Measurements from ENCODE around the gene POLA1.

POLA1 gene

GRCh38 chrX:24702362-24703184, 8.9 kb downstream of the POLA1 start:
- DNase-seq, result no peak

- DNase-seq, result no peak
Observed at GRCh38 chrX:24703185-24703494, 9.4 kb downstream of the POLA1 start.

DNA sequence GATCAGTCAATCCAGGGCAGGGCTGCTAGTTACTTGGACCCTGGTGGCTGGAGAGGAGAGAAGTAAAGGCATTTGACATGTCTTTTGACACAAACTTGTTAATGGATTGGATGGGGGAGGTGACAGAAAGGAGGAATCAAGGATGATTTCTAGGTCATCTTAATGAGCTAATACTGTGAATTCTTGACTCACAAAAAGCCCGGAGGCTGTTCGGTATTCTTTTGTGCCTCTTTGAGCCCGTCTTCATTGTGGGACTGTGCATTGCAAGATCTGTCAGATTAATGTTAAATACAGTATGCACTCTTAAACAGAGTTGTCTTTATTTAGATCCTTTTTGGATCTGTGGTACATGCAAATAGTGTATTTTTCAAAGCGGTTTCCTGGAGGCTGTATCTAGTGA, 25.1 kb downstream of the POLA1 start:
- no peak for DNase-seq

GRCh38 chrX:24720036-24720435, 26.3 kb downstream of the POLA1 start:
- no peak for DNase-seq

- no peak for DNase-seq
Observed at GRCh38 chrX:24728530-24728929, 34.8 kb downstream of the POLA1 start.

GRCh38 chrX:24732766-24733500, 39.2 kb downstream of the POLA1 start:
- no peak for DNase-seq

DNA sequence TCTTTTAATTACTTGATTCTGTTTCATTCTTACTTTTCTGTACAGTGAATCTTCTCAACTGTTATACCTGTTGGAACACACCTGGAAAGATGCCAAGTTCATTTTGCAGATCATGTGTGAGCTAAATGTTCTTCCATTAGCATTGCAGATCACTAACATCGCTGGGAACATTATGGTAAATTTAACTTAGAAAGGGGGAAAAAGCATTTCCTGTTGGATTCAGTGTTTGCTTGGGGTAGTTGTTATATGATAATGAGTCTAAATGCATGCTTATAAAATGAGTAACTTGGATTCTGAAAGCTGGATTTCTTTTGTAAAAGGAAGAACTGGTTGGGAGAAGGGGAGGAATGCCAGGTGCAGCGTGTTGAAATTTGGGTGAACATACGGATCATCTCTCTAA, 47.6 kb downstream of the POLA1 start:
- no peak for DNase-seq

- DNase-seq, result no peak
Observed at GRCh38 chrX:24748196-24748595, 54.5 kb downstream of the POLA1 start.

GRCh38 chrX:24759786-24760185, 66.1 kb downstream of the POLA1 start:
- peak; percentile 11 for DNase-seq

GRCh38 chrX:24760363-24761000, 66.8 kb downstream of the POLA1 start:
- DNase-seq, result no peak

GRCh38 chrX:24761306-24761705, 67.6 kb downstream of the POLA1 start:
- DNase-seq, result no peak

DNA sequence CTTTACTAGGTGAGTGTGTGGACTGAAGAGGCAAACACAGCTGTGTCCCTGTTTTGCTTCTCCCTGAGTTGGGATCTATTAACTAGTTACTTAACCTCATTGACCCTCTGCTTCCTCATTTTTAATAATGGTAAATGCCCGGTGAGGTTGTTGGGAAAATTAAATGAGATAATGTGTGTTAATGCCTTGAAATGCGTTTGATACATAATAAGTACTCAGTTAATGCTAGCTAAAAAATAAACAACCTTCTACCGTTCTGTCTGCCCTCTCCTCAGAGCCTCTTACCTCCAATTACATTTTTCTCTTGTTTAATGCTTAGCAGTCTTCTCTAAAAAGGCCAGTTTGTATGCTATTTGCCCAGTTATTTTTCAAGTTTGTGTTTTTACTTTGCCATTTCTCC, 70.3 kb downstream of the POLA1 start:
- DNase-seq, result no peak

DNA sequence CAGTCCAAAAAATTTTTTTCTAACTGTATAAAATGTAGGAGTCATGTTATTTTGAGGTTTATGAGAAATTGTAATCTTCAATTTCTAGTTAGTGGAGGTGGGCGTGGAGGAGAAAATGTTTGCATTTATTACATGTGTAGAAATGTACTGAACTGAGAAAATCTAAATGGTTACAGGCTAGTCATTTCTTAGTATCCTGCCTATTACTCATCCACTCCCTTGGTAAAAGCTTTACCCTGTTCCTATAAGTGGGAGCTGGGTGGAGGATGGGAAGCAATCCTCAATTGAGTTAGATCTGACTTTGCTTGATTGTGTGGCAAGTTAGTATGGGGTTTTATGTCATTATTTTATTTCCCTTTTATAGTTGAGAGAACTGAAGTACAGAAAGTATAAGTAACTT, 73.8 kb downstream of the POLA1 start:
- DNase-seq, result no peak

DNA sequence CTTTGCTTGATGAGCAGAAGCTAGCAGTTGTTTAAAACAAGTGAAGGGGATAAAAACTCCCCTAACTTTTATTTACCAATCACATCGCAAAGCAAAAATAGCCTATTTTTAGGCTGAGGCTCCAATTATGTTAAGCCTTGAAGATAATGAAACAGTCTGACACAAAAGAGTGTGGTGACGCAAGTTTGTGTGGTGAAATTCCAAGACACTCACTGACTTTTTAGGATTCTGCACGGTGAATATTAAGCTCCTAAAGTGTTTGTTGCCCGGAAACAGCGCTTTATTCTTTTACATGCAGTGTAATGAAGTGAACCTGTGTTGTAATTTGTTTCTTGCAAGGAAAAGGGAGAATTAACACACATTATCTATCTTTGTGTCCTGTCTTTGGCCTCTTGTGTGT, 74.8 kb downstream of the POLA1 start:
- DNase-seq, result no peak

GRCh38 chrX:24774650-24775049, 80.9 kb downstream of the POLA1 start:
- DNase-seq, result no peak

DNA sequence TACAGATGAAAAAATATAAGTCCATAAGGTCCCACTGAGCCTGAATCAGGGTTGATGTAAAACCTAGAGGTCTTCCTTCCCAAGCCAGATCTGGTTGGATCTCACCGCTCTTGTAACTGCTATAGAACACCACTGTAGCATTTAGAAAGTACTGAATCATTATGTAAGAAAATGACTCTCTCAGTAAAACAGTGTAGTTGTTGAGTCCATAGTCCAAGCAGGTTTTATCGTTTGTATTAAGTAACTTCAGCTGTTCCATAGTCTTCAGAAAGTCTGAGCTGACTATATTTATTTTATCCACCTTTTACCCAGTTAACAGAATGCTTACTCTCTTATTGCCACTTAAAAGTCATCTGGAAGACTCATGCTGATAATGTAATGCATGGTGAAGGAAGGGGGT, 82.2 kb downstream of the POLA1 start:
- no peak for DNase-seq

DNA sequence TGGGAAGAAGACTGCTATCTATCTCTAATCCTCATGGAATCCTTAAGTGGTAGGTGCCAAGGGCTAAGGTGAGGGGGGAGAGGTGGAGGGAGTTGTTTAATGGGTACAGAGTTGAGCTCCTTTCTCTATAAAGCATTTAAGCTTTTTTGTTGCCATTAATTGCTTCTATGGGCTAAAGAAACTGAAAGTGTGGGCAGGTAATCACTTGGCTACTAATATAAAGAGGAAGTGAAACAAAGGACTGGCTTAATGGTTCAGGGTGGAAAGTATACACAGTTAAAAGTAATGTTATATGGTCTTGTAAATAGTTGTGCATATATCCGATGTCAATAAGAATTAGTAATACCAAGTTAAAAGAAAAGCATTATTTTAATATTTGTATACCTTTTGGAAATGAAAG, 83.9 kb downstream of the POLA1 start:
- no peak for DNase-seq

- DNase-seq, result no peak
Observed at GRCh38 chrX:24782011-24782410, 88.3 kb downstream of the POLA1 start.

DNA sequence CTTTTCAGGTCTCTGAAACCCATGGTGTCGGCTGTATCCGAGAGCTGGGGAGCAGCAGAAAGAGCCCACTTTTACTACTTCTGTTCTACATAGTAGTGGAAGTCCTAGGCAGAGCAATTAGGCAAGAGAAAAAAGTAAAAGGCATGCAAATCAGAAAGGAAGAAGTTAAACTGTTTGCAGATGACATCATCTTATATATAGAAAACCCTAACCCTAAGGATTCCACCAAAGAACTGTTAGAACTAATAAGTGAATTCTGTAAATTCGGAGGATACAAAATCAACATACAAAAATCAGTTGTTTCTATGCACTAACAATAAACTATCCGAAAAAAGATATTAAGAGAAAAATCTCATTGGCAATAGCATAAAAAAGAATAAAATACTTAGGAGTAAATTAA, 95.3 kb downstream of the POLA1 start:
- DNase-seq, result no peak

DNA sequence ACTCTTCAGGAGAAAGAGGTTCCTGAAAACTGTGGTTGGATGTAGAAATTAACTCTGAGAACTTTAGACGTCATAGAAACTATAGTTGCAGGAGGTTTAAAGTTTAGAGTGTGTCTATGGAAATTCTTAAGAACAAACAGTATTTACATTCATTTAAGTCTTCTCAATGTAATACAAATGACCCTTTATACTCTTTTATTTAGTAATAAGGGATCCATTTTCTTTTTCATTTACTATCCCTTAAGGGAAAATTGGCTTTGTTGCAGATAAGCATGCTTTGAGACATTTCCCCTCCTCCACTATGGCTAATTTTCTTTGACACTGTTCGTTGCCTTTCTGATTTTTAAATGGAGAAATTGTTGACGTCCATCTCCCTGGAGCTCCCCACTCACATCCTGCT, 96.4 kb downstream of the POLA1 start:
- DNase-seq, result no peak

DNA sequence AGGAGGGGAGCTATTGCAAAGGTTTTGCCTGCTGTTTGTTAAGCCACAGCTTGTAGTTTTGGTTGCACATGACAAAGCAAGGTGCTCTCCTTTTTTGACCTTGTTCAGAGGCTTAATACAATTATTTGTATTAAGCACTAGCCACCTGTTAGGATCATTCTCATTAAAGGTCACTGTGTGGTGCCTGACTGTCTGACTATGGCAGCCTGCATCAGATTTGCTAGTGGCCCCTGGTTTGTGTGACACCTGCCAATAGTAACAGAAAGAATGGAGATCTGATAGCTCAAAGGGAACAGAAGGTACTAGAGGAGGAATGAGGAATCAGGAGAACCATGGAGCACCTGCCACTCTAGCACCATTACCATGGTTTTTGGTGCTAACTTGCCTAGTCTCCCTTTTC, 102.5 kb downstream of the POLA1 start:
- DNase-seq, result no peak

GRCh38 chrX:24799078-24799477, 105.4 kb downstream of the POLA1 start:
- no peak for DNase-seq

DNA sequence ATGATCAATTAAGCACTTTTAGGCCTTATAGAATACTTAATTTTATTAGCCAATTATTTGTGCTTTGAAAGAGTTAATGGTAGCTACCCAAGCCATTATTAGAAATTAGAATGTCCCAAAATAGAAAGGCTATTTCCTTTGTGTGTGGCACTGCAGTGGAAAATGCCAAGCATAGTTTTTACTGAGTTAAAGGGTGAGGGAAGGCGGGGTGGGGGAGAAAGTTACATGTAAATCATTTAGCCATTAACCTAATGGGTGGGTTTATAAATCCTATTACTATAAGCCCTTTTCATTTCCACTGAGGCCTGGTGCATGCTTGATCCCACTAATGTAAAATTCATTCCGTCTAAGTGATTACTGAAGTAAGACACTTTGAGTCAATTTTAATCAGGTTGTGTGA, 105.8 kb downstream of the POLA1 start:
- no peak for DNase-seq

DNA sequence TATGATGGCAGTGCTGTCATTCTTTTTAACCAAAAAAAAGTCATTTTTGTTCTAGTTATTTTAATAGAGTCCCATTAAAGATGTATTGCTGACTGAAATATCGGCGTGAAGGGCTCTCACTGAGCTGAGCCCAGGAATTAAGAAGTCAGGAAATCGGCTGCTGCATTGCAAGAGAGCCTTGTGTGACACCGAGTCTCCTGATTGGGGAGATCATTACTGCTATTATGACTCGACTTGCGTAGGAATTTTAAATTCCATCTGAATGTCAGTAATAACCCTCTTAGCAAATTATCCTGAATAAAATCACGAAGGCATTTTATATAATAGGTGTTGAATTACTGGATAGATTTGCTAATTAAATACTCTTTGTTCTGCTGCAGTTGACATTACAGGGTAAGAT, 111.5 kb downstream of the POLA1 start:
- no peak for DNase-seq

Data from NCI-H1105 (cell line).